ENCODE results near the gene NDUFS8.

Gene NDUFS8

GRCh38 chr11:68077617-68078582 lies 47.4 kb downstream of the NDUFS8 start:
- DNase-seq (ENCODE audit: low read depth in 2 of 2): no peak

GRCh38 chr11:68080860-68081259 lies 50.4 kb downstream of the NDUFS8 start:
- no peak for DNase-seq (ENCODE audit: low read depth in 2 of 2)

- DNase-seq (ENCODE audit: low read depth in 2 of 2): no peak
Measured at GRCh38 chr11:68081691-68082090, 51.2 kb downstream of the NDUFS8 start.

GRCh38 chr11:68082481-68082880 lies 52.0 kb downstream of the NDUFS8 start:
- DNase-seq (ENCODE audit: low read depth in 2 of 2): no peak

GRCh38 chr11:68083517-68083916 lies 53.0 kb downstream of the NDUFS8 start:
- DNase-seq (ENCODE audit: low read depth in 2 of 2): no peak
